DMS79 (cell line): ENCODE measurements around the gene SLC2A5.
A peak's percentile ranks its signal among the peaks of the same experiment; 100 is the strongest.
"Not testable (repeated sequence)": the region's sequence is repeated elsewhere in the genome, so short reads cannot be mapped to it uniquely, and the experiment has no call there.

Experiments used
- DNase-seq: peaks from one replicate; lab custom pipeline; 2025; lab: John Stamatoyannopoulos, UW

SLC2A5 gene

DNA sequence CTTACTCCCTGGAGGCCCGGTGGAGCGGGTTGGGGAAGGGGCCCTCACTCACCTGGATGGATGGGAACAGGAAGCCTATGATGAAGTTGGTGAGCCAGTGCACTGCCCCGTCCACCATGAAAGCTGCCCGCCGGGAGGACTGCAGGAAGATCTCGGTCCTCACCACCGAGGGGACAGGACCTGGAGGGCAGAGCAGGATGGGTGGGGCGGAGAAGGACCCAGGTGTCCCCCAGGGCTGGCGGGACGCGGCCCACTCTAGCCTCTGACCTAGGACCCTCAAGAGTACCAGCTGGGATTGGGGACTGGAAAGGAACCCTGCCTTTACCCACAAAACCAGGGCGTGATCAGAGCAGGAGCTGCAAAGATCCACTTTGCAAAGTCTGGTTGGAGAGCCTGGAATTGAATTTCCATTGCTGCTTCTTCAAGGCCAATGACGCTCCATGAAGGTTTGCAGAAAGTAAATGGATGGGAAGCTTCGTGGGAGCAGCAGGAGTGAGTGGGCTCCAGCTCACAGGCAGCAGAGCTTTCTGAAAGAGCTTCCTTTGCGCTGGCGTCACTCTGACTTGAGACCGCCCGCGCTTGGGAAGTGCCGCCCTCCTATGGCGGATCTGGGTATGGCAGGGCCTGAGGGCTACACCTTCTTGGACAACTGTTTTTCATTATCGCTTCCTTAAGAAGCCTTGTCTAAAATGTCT lies 64.6 kb downstream of the SLC2A5 start:
- no peak for DNase-seq

DNA sequence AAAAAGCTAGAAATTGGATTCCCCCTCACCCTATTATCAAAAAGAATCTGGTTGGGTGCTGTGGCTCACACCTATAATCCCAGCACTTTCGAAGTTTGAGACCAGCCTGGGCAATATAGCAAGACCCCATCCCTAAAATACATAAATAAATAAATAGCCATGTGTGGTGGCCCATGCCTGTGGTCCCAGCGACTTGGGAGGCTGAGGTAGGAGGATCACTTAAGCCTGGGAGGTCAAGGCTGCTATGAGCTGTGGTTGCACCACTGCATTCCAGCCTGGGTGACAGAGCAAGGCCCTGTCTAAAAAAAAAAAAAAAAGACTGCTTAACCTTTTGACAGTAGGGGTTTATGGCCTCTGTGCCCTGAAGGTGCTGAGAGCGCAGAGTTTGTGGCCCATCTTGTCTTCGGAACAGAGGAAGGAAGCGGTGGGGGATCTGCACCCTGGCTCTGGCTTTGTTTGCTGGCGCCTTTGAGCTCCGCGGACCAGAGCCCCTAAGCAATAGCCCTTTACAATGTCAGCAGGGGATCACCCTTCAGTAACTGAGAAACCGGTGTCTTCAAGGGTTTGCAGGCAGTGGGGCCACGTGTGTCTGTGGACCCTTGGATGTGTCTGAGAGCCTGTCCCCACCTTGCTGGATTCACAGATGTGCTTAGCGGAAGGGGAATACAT lies 65.3 kb downstream of the SLC2A5 start:
- no peak for DNase-seq

DNA sequence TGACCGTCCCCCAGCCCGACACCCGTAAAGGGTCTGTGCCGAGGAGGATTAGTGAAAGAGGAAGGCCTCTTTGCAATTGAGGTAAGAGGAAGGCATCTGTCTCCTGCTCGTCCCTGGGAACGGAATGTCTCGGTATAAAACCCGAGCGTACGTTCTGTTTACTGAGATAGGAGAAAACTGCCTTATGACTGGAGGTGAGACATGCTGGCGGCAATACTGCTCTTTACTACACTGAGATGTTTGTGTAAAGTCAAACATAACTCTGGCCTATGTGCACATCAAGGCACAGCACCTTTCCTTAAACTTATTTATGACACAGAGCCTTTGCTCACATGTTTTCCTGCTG lies 67.2 kb downstream of the SLC2A5 start:
- not testable (repeated sequence) for DNase-seq

DNA sequence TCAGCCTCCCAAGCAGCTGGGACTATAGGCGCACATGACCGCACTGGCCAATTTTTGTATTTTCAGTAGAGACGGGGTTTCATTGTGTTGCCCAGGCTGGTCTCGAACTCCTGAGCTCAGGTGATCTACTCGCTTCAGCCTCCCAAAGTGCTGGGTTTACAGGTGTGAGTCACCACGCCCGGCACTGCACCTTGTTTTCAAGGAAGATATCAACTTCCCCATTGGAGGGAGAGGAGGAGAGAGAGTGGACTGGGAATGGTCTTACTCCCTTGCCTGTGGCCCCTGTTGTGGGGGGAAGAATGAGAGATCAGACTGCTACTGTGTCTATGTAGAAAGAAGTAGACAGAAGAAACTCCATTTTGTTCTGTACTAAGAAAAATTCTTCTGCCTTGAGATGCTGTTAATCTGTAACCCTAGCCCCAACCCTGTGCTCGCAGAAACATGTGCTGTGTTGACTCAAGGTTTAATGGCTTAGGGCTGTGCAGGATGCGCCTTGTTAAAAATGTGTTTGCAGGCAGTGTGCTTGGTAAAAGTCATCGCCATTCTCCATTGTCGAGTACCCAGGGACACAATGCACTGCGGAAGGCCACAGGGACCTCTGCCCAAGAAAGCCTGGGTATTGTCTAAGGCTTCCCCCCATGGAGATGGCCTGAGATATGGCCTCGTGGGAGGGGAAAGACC lies 67.8 kb downstream of the SLC2A5 start:
- not testable (repeated sequence) for DNase-seq

DNA sequence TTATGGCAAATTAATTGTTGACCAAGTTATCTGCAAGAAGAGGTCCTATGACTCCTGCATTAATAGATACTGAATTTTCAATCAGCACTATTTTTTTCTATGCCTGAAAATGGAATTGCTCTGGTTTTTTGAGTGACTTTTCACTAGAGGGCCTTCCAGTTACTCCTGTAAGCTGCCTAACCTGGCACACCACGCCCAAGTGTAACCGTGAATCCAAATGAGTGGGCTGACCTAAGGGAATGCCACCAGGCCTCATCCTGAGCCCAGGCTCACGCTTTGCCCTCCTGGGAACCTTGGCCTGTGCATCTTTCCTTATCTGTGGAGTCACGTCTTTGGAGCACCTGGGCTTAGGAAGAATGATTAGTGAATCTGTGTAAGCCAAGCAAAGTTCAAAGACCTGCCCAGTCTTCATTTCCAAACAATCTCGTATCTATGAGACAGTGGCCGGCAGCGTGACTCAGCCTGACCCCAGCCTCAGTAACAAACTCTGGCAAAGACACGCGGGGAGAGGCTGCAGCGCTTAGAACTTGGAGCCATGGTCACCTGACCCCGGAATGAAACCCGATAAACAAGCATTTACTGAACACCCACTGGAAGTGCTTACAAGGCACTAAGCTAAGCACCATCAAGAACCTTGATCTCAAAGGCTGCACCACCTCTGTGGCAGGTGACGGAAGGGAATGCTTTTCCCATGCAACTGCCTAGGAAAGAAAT lies 75.3 kb downstream of the SLC2A5 start:
- not testable (repeated sequence) for DNase-seq

DNA sequence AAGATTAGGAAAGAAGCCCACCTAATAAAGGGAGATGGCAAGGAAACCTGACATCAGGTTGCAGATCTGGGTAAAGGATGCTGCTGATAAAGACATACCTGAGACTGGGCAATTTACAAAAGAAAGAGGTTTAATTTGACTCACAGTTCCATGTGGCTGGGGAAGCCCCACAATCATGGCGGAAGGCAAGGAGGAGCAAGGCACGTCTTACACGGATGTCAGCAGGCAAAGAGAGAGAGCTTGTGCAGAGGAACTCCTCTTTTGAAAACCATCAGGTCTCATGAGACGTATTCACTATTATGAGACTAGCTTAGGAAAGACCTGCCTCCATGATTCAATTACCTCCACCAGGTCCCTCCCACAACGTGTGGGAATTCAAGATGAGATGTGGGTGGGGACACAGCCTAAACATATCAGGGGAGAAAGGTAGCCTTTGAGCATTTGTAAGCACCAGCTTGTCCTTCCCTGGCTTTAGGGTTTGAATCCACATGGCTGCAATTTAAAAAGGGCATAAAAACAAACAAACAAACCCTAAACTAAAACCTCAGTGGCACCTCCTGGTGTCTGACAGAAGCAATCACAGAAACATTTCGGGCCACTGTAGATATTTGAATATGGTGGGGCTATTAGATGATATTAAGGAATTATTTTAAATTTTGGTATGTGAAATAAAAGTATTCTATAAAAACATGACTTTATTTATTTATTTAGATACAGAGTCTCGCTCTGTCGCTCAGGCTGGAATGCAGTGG lies 76.3 kb downstream of the SLC2A5 start:
- no peak for DNase-seq

DNA sequence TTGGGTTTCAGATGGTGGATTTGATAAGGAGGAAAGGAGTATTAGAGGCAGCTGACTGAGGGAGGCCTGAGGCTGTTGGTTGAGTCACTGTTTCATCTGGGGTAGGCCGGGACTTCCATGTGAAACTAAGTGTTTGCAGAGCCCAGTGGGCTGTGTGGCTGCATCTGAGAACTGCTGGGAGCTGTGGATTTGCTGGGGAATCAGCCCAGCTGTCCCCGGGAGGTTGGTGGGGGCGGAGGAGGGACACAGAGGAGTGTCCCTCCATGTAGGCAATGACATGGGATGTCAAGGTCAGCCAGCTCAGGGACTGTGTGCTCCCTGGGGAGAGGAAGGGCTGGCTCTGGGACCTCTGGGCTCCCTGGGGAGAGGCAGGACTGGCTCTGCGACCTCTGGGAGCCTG lies 79.6 kb downstream of the SLC2A5 start:
- no peak for DNase-seq

DNA sequence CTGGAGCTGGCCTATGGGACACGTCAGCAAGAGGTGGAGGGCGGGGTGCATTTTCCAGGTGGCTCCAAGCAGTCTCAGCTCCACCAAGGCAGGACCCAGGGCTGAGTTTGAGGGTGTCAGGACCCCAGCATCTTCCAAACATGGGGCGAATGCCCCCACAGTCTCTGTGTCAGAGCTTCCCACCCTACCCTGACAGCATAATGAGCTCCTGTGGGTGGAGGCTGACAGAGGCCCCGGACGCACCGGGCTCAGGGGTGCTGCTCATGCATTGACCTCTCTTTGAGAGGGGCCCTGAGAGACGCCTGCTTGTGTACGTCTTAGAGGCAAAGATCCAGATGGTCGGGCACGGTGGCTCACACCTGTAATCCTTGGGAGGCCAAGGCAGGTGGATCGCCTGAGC lies 80.4 kb downstream of the SLC2A5 start:
- no peak for DNase-seq

DNA sequence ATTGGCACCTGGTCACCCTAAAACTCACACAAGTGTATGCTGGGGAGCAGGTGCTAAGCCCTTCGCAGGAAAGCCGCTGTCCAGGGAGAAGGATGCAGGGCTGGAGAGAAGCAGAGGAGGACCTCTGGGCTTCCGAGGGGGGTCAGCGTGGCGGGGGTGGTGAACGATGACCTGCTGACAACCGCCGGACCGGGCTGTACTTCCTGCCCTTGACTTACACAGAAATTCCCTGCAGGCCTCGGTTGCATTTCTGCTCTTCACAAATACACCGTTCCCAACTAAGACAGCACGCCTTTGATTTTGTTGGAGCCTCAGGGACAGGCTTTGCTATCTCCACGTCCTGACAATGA lies 80.8 kb downstream of the SLC2A5 start:
- no peak for DNase-seq

DNA sequence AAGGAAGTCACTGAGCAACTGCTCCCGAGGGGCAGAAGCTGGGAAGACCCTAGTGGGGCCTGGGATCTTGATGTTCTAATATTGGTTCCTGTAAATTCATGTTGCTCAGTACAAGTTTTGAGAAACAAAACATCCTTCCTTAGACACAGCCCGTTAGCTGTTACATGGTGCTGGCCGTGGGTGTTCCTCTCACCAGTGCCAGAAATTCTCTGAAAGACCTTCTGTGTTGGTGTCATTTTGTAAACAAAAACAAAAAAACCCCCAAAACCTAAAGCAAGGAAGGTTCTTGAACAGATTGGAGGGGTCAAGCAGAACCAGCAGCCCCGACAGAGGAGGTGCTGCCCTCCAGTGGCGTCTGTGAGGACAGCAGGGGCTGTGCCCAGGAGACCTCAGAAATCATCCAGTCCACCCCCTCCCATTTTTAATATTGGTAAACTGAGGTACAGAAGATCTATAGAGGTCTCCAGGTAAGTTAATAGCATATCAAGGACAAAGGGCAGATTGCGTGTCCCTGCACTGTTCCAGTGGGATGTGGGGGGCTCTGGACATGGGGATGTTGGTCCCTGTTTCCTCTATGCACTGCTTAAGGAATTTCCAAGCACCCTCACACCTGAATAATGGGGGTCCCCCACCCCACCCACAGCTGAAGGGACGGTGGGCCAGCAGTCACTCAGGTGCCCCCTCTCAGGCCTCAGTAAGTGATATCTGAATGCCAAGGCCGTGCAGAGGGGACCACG lies 81.4 kb downstream of the SLC2A5 start:
- peak; percentile 36 for DNase-seq

DNA sequence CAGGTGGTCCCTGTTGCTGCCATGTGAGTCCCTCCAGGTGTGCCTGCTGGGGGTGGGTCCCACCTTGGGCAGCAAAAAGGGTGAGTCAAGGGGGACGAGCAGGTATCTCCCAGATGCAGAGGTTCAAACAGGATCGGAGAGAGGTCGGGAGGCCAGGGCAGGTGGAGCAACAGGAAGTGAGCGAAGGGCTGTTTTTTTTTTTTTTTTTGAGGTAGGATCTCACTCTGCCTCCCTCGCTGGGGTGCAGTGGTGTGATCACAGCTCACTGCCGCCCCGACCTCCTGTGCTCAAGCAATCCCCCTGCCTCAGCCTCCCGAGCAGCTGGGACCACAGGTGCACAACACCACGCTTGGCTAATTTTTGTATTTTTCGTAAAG lies 82.6 kb downstream of the SLC2A5 start:
- DNase-seq: no peak

DNA sequence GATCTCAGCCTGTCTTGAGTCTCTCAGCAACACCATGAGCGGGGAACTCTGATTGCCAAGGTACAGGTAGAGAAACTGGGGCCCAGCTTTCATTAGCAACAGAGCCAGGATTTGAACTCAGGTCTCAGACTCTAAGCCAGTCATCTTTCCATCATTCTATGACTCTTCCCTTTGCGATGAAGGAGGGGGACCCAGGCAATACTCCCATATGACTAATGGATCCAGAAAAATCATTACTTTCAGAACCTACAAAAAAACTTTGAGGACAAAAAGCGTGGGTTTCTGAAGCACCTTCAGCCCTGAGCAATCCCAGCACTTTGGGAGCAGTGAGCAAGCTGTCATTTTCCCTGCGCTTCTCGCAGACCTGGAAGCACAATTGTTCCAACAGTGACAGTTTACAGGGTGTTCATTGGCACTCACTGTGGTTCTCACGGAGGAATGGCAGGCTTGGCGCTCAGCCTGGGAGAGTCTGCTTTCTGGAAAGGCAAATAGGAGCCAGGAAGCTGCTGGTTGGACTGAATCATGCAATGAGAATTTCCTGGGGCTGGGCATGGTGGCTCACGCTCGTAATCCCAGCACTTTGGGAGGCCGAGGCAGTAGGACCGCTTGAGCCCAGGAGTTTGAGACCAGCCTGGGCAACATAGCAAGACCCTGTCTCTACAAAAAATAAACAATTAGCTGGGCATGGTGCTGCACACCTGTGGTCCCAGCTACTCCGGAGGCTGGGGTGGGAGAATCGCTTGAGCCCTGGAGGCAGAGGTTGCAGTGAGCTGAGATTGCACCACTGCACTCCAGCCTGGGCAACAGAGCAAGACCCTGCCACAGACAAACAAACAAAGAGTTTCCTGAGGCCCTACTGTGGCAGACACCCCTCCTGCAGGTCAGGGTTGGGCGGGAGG lies 83.3 kb downstream of the SLC2A5 start:
- no peak for DNase-seq
